PC-3 (cell line): Measurements from ENCODE around the gene TNFSF9. TPM values are rescaled to one million over a fixed set of nuclear protein-coding genes. Genes with fewer than 3 reads are reported as not detected.

ENCODE experiments used
- ATAC-seq: fragments of 200-7000 bp; cut with Tn5 transposase; 2 replicates; pipeline ENCODE4 v1.9.1; 2020; ENCODE audit warnings: mild to moderate bottlenecking, moderate library complexity
- BruUV-seq: library from RNA; stranded (reverse); fragments of 400-500 nt; replicated peaks from 2 replicates; lab custom pipeline; 2021; lab: Mats Ljungman, UMichigan
- CTCF ChIA-PET: fragments of 300-600 bp; sonication (Branson Sonifier 250); formaldehyde crosslinking; loops from one replicate; lab custom pipeline; 2022; ENCODE audit warnings: antibody characterized with exemption; lab: Charles Lee
- POLR2A ChIA-PET: fragments of 300-600 bp; sonication (Branson Sonifier 250); formaldehyde crosslinking; loops from one replicate; lab custom pipeline; 2022; ENCODE audit warnings: antibody characterized with exemption; ENCODE audit not compliant: unreplicated experiment; lab: Charles Lee
- DNase-seq: peaks from one replicate; pipeline ENCODE4 v3.0.0-alpha.2; 2015
- H2AFZ ChIP-seq: fragments of 300-600 bp; sonication (generic); 2 replicates; pipeline ENCODE4 v1.6.0; 2016; ENCODE audit warnings: antibody characterized with exemption, low read length
- H3F3A ChIP-seq: fragments of 300-600 bp; sonication (generic); one replicate; pipeline ENCODE4 v1.6.0; 2017; ENCODE audit warnings: antibody characterized with exemption, low read length, control low read depth, mild to moderate bottlenecking; ENCODE audit not compliant: unreplicated experiment
- H3K27ac ChIP-seq: fragments of 300-600 bp; sonication (generic); 2 replicates; pipeline ENCODE4 v1.5.1; 2016; ENCODE audit warnings: mild to moderate bottlenecking, low read length
- H3K27me3 ChIP-seq: fragments of 300-600 bp; sonication (generic); 2 replicates; pipeline ENCODE4 v1.6.1; 2016; ENCODE audit warnings: low read length, mixed read lengths
- H3K36me3 ChIP-seq: fragments of 300-600 bp; sonication (generic); 2 replicates; pipeline ENCODE4 v1.6.1; 2016; ENCODE audit warnings: low read depth, mixed run types, low read length, mixed read lengths
- H3K4me1 ChIP-seq: fragments of 300-600 bp; sonication (generic); 2 replicates; pipeline ENCODE4 v1.5.1; 2016; ENCODE audit warnings: low read length; ENCODE audit not compliant: insufficient read depth
- H3K4me2 ChIP-seq: fragments of 300-600 bp; sonication (generic); 2 replicates; pipeline ENCODE4 v1.6.0; 2016; ENCODE audit warnings: low read length
- H3K4me3 ChIP-seq: fragments of 300-600 bp; sonication (generic); 2 replicates; pipeline ENCODE4 v1.5.1; 2016; ENCODE audit warnings: mild to moderate bottlenecking, low read length, mixed read lengths
- H3K79me2 ChIP-seq: fragments of 300-600 bp; sonication (generic); 2 replicates; pipeline ENCODE4 v1.6.1; 2017; ENCODE audit warnings: low read length, mixed read lengths
- H3K9ac ChIP-seq: fragments of 300-600 bp; sonication (generic); 2 replicates; pipeline ENCODE4 v1.6.0; 2016; ENCODE audit warnings: mild to moderate bottlenecking, low read length
- H3K9me2 ChIP-seq: fragments of 300-600 bp; sonication (generic); replicated peaks from 2 replicates; pipeline ENCODE4 v1.6.1; 2016; ENCODE audit warnings: mixed run types, low read length, mixed read lengths
- H3K9me3 ChIP-seq: fragments of 300-600 bp; sonication (generic); 2 replicates; pipeline ENCODE4 v1.6.1; 2016; ENCODE audit warnings: low read length, mixed read lengths
- H4K20me1 ChIP-seq: fragments of 300-600 bp; sonication (generic); 2 replicates; pipeline ENCODE4 v1.6.1; 2016; ENCODE audit warnings: low read length, mixed read lengths
- CTCF ChIP-seq: fragments of 300-600 bp; sonication (generic); conservative IDR thresholded peaks from 2 replicates; pipeline ENCODE4 v1.5.1; 2017; ENCODE audit warnings: antibody characterized with exemption, low read depth, mild to moderate bottlenecking, low read length
- EZH2 ChIP-seq: fragments of 300-600 bp; sonication (generic); IDR thresholded peaks from one replicate; pipeline ENCODE4 v1.6.1; 2017; ENCODE audit warnings: antibody characterized with exemption, mild to moderate bottlenecking, low read length; ENCODE audit not compliant: unreplicated experiment
- EZH2phosphoT487 ChIP-seq: fragments of 300-600 bp; sonication (generic); IDR thresholded peaks from 2 replicates; pipeline ENCODE4 v1.6.1; 2018; ENCODE audit warnings: mild to moderate bottlenecking, antibody characterized with exemption, low read length, borderline replicate concordance
- intact Hi-C: fragments of 100-400 bp; cut with micrococcal nuclease; formaldehyde crosslinking; loops from 2 replicates; pipeline ENCODE4 v1.9.0; 2023
- total RNA-seq: library from RNA; depleted of rRNA; stranded (reverse); fragments of >200 nt; gene quantifications from 2 replicates; pipeline ENCODE4 v1.2.3, GENCODE V29; 2014

The TNFSF9 gene
- total RNA-seq, 1 experiment from 2014 or later = 9.6 TPM

- DNase-seq (no peak), ATAC-seq (no peak)
- Histone ChIP-seq H4K20me1 (no peaks in the 10 kb centered on the region), H3K4me2 (no peak overlapping the region), H3K9ac (no peak overlapping the region), H3K27me3 (no peaks in the 10 kb centered on the region), H3K4me1 (no peaks in the 10 kb centered on the region), H3K27ac (no peak overlapping the region), H3F3A (no peaks in the 10 kb centered on the region), H3K36me3 (no peaks in the 10 kb centered on the region), H2AFZ (no peak overlapping the region), H3K4me3 (no peak overlapping the region), H3K9me2 (no peaks in the 10 kb centered on the region), H3K79me2 (no peaks in the 10 kb centered on the region), H3K9me3 (no peaks in the 10 kb centered on the region)
- ChIA-PET CTCF (no interaction called here), POLR2A (no interaction called here)
- intact Hi-C loops = no loop called here
- no peak for TF ChIP-seq CTCF
- no peak for TF ChIP-seq EZH2phosphoT487
- no TSS peak for BruUV-seq
These were observed 20.2 kb upstream of the TNFSF9 start for GRCh38 chr19:6510618-6511017.

- CTCF ChIA-PET = interaction anchor here (0.6 kb wide), 1 partner anchor 118 kb away, joined by 3 read pairs; no protein-coding TSS in a partner anchor
- Histone ChIP-seq H3F3A (no peaks in the 10 kb centered on the region), H3K36me3 (no peaks in the 10 kb centered on the region), H3K4me3 (no peak overlapping the region), H3K4me1 (peaks cover 9% of the 10 kb centered on the region), H3K9ac (no peak overlapping the region), H3K9me2 (no peaks in the 10 kb centered on the region), H4K20me1 (no peaks in the 10 kb centered on the region), H3K27me3 (no peaks in the 10 kb centered on the region), H2AFZ (no peak overlapping the region), H3K9me3 (no peaks in the 10 kb centered on the region), H3K27ac (no peak overlapping the region), H3K4me2 (no peak overlapping the region), H3K79me2 (no peaks in the 10 kb centered on the region)
- BruUV-seq = no TSS peak
- POLR2A ChIA-PET = no interaction called here
- TF ChIP-seq CTCF = no peak
- TF ChIP-seq EZH2phosphoT487 = no peak
- TF ChIP-seq EZH2 = no peak
- intact Hi-C loops = no loop called here
- DNase-seq = no peak
- no peak for ATAC-seq
These were observed 16.7 kb upstream of the TNFSF9 start for GRCh38 chr19:6514089-6514488.

GRCh38 chr19:6514926-6515544 is 15.8 kb upstream of the TNFSF9 start:
- Histone ChIP-seq H4K20me1 (no peaks in the 10 kb centered on the region), H3K9ac (no peak overlapping the region), H3K9me2 (no peaks in the 10 kb centered on the region), H3K4me3 (no peak overlapping the region), H3K9me3 (no peaks in the 10 kb centered on the region), H3F3A (no peaks in the 10 kb centered on the region), H3K27me3 (no peaks in the 10 kb centered on the region), H3K4me1 (peaks cover 15% of the 10 kb centered on the region), H3K36me3 (no peaks in the 10 kb centered on the region), H2AFZ (no peak overlapping the region), H3K27ac (no peak overlapping the region), H3K4me2 (no peak overlapping the region), H3K79me2 (no peaks in the 10 kb centered on the region)
- DNase-seq (no peak), ATAC-seq (no peak)
- ChIA-PET CTCF (no interaction called here), POLR2A (no interaction called here)
- BruUV-seq = no TSS peak
- intact Hi-C loops = no loop called here
- TF ChIP-seq CTCF = no peak
- no peak for TF ChIP-seq EZH2phosphoT487
- no peak for TF ChIP-seq EZH2
